ENCODE measurements around the gene PPM1B. TPM values are rescaled to one million over a fixed set of nuclear protein-coding genes. Genes with fewer than 3 reads are reported as not detected.

The PPM1B gene
- total and polyA plus RNA-seq, 2 of the 13 experiments (the other 11 are each of a cell fraction or from before 2014, with no cell fraction given), result 24.4 to 25.0 TPM

DNA sequence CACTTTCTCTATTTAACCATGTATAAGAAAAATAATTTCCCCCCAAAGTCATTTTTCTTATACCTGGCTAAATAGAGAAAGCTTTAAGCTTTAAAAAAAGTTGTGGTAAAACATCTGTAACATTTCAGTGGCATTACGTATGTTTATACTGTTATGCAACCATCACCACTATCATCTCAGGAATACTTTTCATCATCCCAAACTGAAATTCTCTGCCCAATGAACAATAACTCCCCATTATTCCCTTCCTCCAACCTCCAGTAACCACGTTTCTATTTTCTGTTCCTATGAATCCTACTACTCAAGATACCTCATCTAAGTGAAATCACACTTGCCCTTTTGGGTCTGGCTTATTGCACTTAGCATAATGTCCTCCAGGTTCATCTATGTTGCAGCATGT lies 104.9 kb downstream of the PPM1B start:
- Histone ChIP-seq H3K4me3 (replicated peaks in 1 of 3; ENCODE audit: insufficient read depth in 1 of 3, low read depth in 2 of 3, low read length in 3 of 3) (no peak overlapping the region), H3K36me3 (replicated peaks in 1 of 2; ENCODE audit: control insufficient read depth in 1 of 2, insufficient read depth in 2 of 2, low read length in 2 of 2) (no peaks in the 10 kb centered on the region), H3K79me2 (ENCODE audit: insufficient read depth, low read length) (no peaks in the 10 kb centered on the region), H3K9ac (ENCODE audit: insufficient read depth, low read depth, low read length) (no peak overlapping the region), H3K27ac (ENCODE audit: extremely low read length, insufficient read depth, low read length) (no peak overlapping the region), H4K20me1 (ENCODE audit: insufficient read depth, low read length) (no peaks in the 10 kb centered on the region), H3K9me3 (ENCODE audit: low read length) (no peaks in the 10 kb centered on the region), H2AFZ (ENCODE audit: low read length) (no peak overlapping the region), H3K4me2 (ENCODE audit: low read depth, low read length) (no peak overlapping the region), H3K27me3 (ENCODE audit: control insufficient read depth in 1 of 2, insufficient read depth in 2 of 2, low read length in 2 of 2) (no peaks in the 10 kb centered on the region), H3K4me1 (ENCODE audit: insufficient read depth, low read length) (peaks cover 25% of the 10 kb centered on the region)
- no peak for FAIRE-seq
- no peak for ATAC-seq
- CTCF ChIA-PET (ENCODE audit: low intra/inter-chr PET ratio, low total read pairs), result no interaction called here
- in situ Hi-C loops (cut with HindIII; ENCODE audit: extremely low pct_ligation_motif_present, low pct_unique_long_range_greater_than_20kb), result no loop called here
- POLR2A ChIA-PET, result no interaction called here
- 15% methylated on average over 2 of the region's 2 CpGs for WGBS (ENCODE audit: low lambda C conversion rate)
- no TSS peak for BruUV-seq (replicated peaks)
- TF ChIP-seq, protein P1, sequence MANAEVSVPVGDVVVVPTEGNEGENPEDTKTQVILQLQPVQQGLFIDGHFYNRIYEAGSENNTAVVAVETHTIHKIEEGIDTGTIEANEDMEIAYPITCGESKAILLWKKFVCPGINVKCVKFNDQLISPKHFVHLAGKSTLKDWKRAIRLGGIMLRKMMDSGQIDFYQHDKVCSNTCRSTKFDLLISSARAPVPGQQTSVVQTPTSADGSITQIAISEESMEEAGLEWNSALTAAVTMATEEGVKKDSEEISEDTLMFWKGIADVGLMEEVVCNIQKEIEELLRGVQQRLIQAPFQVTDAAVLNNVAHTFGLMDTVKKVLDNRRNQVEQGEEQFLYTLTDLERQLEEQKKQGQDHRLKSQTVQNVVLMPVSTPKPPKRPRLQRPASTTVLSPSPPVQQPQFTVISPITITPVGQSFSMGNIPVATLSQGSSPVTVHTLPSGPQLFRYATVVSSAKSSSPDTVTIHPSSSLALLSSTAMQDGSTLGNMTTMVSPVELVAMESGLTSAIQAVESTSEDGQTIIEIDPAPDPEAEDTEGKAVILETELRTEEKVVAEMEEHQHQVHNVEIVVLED (CRISPR knock-in tag; IDR thresholded peaks at IDR 0.05; ENCODE audit: borderline replicate concordance), result no peak
- TF ChIP-seq, protein P2, sequence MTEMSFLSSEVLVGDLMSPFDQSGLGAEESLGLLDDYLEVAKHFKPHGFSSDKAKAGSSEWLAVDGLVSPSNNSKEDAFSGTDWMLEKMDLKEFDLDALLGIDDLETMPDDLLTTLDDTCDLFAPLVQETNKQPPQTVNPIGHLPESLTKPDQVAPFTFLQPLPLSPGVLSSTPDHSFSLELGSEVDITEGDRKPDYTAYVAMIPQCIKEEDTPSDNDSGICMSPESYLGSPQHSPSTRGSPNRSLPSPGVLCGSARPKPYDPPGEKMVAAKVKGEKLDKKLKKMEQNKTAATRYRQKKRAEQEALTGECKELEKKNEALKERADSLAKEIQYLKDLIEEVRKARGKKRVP (CRISPR knock-in tag; IDR thresholded peaks at IDR 0.05), result peak in 1 of 2 experiments; percentile 27; a peak in 1 of 4 replicates
- intact Hi-C loops (cut with micrococcal nuclease; ENCODE audit: unreplicated experiment), result no loop called here
- DNase-seq (ENCODE audit: low spot score), result no peak

DNA sequence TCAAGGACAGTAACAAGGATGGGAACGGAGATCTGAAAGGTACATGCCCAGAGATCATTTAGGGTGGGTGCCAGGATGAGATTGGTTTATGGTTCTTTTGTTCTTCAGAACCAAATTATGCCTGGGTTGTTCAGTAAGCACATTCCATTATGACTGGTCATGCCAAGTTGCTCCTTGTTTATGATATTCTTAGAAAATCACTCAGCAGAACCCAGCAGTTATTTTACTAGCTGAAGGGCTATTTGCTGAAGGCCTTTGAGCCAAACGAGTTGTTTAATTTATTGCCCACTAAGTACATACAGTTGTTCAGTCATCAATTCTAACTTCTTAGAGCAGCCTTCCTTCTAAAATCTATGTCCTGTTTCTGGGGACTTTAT lies 107.2 kb downstream of the PPM1B start:
- intact Hi-C loops (cut with micrococcal nuclease; ENCODE audit: unreplicated experiment) (no loop called here), in situ Hi-C loops (cut with HindIII; ENCODE audit: extremely low pct_ligation_motif_present, low pct_unique_long_range_greater_than_20kb) (no loop called here)
- Histone ChIP-seq H4K20me1 (ENCODE audit: insufficient read depth, low read length) (no peaks in the 10 kb centered on the region), H3K36me3 (replicated peaks in 1 of 2; ENCODE audit: control insufficient read depth in 1 of 2, insufficient read depth in 2 of 2, low read length in 2 of 2) (no peaks in the 10 kb centered on the region), H3K27ac (ENCODE audit: extremely low read length, insufficient read depth, low read length) (no peak overlapping the region), H3K4me3 (replicated peaks in 1 of 3; ENCODE audit: insufficient read depth in 1 of 3, low read depth in 2 of 3, low read length in 3 of 3) (no peak overlapping the region), H3K9ac (ENCODE audit: insufficient read depth, low read depth, low read length) (no peak overlapping the region), H3K79me2 (ENCODE audit: insufficient read depth, low read length) (no peaks in the 10 kb centered on the region), H3K4me1 (ENCODE audit: insufficient read depth, low read length) (peaks cover 25% of the 10 kb centered on the region), H3K27me3 (ENCODE audit: control insufficient read depth in 1 of 2, insufficient read depth in 2 of 2, low read length in 2 of 2) (no peaks in the 10 kb centered on the region), H2AFZ (ENCODE audit: low read length) (no peak overlapping the region), H3K4me2 (ENCODE audit: low read depth, low read length) (no peak overlapping the region), H3K9me3 (ENCODE audit: low read length) (no peaks in the 10 kb centered on the region)
- FAIRE-seq (no peak), DNase-seq (ENCODE audit: low spot score) (no peak), ATAC-seq (no peak; the same call in 2 of the 3 replicates)
- ChIA-PET CTCF (ENCODE audit: low intra/inter-chr PET ratio, low total read pairs) (no interaction called here), POLR2A (no interaction called here)
- 5% methylated on average over 2 of the region's 2 CpGs for WGBS (ENCODE audit: low lambda C conversion rate)
- BruUV-seq (replicated peaks), result no TSS peak
- TF ChIP-seq ZNF44 (CRISPR knock-in tag; IDR thresholded peaks at IDR 0.05) (no peak), PAWR (CRISPR knock-in tag; IDR thresholded peaks at IDR 0.05; ENCODE audit: borderline replicate concordance) (no peak), RFX3 (CRISPR knock-in tag; IDR thresholded peaks at IDR 0.05) (no peak), RFXAP (CRISPR knock-in tag; IDR thresholded peaks at IDR 0.05; ENCODE audit: borderline replicate concordance) (no peak)
- TF ChIP-seq, protein P3, sequence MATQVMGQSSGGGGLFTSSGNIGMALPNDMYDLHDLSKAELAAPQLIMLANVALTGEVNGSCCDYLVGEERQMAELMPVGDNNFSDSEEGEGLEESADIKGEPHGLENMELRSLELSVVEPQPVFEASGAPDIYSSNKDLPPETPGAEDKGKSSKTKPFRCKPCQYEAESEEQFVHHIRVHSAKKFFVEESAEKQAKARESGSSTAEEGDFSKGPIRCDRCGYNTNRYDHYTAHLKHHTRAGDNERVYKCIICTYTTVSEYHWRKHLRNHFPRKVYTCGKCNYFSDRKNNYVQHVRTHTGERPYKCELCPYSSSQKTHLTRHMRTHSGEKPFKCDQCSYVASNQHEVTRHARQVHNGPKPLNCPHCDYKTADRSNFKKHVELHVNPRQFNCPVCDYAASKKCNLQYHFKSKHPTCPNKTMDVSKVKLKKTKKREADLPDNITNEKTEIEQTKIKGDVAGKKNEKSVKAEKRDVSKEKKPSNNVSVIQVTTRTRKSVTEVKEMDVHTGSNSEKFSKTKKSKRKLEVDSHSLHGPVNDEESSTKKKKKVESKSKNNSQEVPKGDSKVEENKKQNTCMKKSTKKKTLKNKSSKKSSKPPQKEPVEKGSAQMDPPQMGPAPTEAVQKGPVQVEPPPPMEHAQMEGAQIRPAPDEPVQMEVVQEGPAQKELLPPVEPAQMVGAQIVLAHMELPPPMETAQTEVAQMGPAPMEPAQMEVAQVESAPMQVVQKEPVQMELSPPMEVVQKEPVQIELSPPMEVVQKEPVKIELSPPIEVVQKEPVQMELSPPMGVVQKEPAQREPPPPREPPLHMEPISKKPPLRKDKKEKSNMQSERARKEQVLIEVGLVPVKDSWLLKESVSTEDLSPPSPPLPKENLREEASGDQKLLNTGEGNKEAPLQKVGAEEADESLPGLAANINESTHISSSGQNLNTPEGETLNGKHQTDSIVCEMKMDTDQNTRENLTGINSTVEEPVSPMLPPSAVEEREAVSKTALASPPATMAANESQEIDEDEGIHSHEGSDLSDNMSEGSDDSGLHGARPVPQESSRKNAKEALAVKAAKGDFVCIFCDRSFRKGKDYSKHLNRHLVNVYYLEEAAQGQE (IDR thresholded peaks at IDR 0.05; ENCODE audit: borderline replicate concordance in 1 of 2, low read depth in 1 of 2, low read length in 2 of 2), result no peak
- TF ChIP-seq, protein P4, sequence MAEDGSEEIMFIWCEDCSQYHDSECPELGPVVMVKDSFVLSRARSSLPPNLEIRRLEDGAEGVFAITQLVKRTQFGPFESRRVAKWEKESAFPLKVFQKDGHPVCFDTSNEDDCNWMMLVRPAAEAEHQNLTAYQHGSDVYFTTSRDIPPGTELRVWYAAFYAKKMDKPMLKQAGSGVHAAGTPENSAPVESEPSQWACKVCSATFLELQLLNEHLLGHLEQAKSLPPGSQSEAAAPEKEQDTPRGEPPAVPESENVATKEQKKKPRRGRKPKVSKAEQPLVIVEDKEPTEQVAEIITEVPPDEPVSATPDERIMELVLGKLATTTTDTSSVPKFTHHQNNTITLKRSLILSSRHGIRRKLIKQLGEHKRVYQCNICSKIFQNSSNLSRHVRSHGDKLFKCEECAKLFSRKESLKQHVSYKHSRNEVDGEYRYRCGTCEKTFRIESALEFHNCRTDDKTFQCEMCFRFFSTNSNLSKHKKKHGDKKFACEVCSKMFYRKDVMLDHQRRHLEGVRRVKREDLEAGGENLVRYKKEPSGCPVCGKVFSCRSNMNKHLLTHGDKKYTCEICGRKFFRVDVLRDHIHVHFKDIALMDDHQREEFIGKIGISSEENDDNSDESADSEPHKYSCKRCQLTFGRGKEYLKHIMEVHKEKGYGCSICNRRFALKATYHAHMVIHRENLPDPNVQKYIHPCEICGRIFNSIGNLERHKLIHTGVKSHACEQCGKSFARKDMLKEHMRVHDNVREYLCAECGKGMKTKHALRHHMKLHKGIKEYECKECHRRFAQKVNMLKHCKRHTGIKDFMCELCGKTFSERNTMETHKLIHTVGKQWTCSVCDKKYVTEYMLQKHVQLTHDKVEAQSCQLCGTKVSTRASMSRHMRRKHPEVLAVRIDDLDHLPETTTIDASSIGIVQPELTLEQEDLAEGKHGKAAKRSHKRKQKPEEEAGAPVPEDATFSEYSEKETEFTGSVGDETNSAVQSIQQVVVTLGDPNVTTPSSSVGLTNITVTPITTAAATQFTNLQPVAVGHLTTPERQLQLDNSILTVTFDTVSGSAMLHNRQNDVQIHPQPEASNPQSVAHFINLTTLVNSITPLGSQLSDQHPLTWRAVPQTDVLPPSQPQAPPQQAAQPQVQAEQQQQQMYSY (CRISPR knock-in tag; IDR thresholded peaks at IDR 0.05), result no peak
